Hepatocyte (in vitro differentiated cells): ENCODE measurements around the gene PCDH9. TPM values are rescaled to one million over a fixed set of nuclear protein-coding genes. Genes with fewer than 3 reads are reported as not detected.

Experiments used
- DNase-seq: peaks from one replicate; pipeline ENCODE4 v3.0.0-alpha.2; 2016; ENCODE audit warnings: low spot score
- H2AFZ ChIP-seq: fragments of 200-600 bp; sonication (generic); 2 replicates; pipeline ENCODE4 v1.6.0; 2016; ENCODE audit warnings: antibody characterized with exemption, mild to moderate bottlenecking
- H3K27ac ChIP-seq: fragments of 200-600 bp; sonication (generic); 2 replicates; pipeline ENCODE4 v1.5.1; 2016; ENCODE audit warnings: mild to moderate bottlenecking
- H3K27me3 ChIP-seq: fragments of 200-600 bp; sonication (generic); 2 replicates; pipeline ENCODE4 v1.6.1; 2016
- H3K36me3 ChIP-seq: fragments of 200-600 bp; sonication (generic); replicated peaks from 2 replicates; pipeline ENCODE4 v1.5.1; 2016; ENCODE audit warnings: low read depth; ENCODE audit not compliant: insufficient read depth
- H3K4me1 ChIP-seq: fragments of 200-600 bp; sonication (generic); 2 replicates; pipeline ENCODE4 v1.5.1; 2016; ENCODE audit warnings: mild to moderate bottlenecking, moderate library complexity; ENCODE audit not compliant: insufficient read depth
- H3K4me2 ChIP-seq: fragments of 200-600 bp; sonication (generic); 2 replicates; pipeline ENCODE4 v1.6.0; 2016
- H3K4me3 ChIP-seq: fragments of 200-600 bp; sonication (generic); 2 replicates; pipeline ENCODE4 v1.5.1; 2016; ENCODE audit warnings: mild to moderate bottlenecking
- H3K79me2 ChIP-seq: fragments of 200-600 bp; sonication (generic); 2 replicates; pipeline ENCODE4 v1.6.0; 2017; ENCODE audit warnings: mild to moderate bottlenecking
- H3K9me2 ChIP-seq: fragments of 200-600 bp; sonication (generic); replicated peaks from 2 replicates; pipeline ENCODE4 v1.6.0; 2017; ENCODE audit warnings: mild to moderate bottlenecking; ENCODE audit not compliant: insufficient read depth
- H3K9me3 ChIP-seq: fragments of 200-600 bp; sonication (generic); 2 replicates; pipeline ENCODE4 v1.5.1; 2016; ENCODE audit warnings: low read depth, mild to moderate bottlenecking
- H4K20me1 ChIP-seq: fragments of 200-600 bp; sonication (generic); 2 replicates; pipeline ENCODE4 v1.6.0; 2016; ENCODE audit warnings: mild to moderate bottlenecking; ENCODE audit not compliant: insufficient read depth, poor library complexity, severe bottlenecking
- EZH2 ChIP-seq: fragments of 200-600 bp; sonication (generic); IDR thresholded peaks from 2 replicates; pipeline ENCODE4 v1.6.1; 2016; ENCODE audit warnings: antibody characterized with exemption, mild to moderate bottlenecking, borderline replicate concordance
- EZH2phosphoT487 ChIP-seq: fragments of 200-600 bp; sonication (generic); IDR thresholded peaks from one replicate; pipeline ENCODE4 v1.6.1; 2018; ENCODE audit warnings: antibody characterized with exemption, mild to moderate bottlenecking, low read depth, moderate library complexity; ENCODE audit not compliant: unreplicated experiment, severe bottlenecking
- WGBS: methylation state at CpG from one replicate; pipeline ENCODE4 v1.1.6; 2016; ENCODE audit warnings: low lambda C conversion rate; ENCODE audit errors: missing lambda C conversion rate; 5-methylcytosine and 5-hydroxymethylcytosine counted together
- polyA plus RNA-seq: library from polyadenylated mRNA; unstranded; fragments of >200 nt; fragmentation: Nextera tagmentation; extraction: Ambion mirVana; gene quantifications from 2 replicates; pipeline ENCODE4 v1.2.1, GENCODE V29; 2016
- total RNA-seq: library from RNA; depleted of rRNA; stranded (reverse); fragments of >200 nt; gene quantifications from 2 replicates; pipeline ENCODE4 v1.2.3, GENCODE V29; 2014
- TF ChIP-seq, protein P1 (sequence below): fragments of 200-600 bp; sonication (generic); IDR thresholded peaks from 2 replicates; pipeline ENCODE4 v1.5.1; 2016; ENCODE audit warnings: antibody characterized with exemption, mild to moderate bottlenecking; ENCODE audit not compliant: poor library complexity

Gene PCDH9
- total and polyA plus RNA-seq, 2 experiments from 2014 or later, result 6.9 to 15.0 TPM

DNA sequence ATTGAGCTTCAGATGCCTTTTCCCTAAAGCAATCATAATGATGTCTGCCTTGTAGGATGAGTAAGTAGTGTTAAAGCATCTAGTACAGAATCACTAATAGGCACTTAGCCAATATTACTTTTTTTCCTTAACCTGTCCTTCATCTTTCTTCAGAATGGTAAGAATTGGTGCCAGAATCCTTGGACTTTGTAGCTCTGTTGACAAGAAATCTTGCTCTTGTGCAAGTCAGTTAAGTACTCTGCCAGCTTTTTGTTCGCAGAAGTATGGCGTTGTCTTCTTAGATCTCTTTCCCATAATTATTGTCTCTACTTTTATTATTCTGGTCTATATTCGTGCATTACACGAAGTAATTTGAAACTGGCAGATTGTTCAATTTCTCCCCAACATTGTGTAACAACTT, 554.5 kb downstream of the PCDH9 start:
- 86% methylated on average over 4 of the region's 4 CpGs for WGBS
- Histone ChIP-seq H3K4me1 (no peaks in the 10 kb centered on the region), H3K36me3 (no peaks in the 10 kb centered on the region), H3K4me2 (no peak overlapping the region), H3K27ac (no peak overlapping the region), H3K9me3 (no peaks in the 10 kb centered on the region), H3K4me3 (no peak overlapping the region), H4K20me1 (no peaks in the 10 kb centered on the region), H3K9me2 (no peaks in the 10 kb centered on the region), H2AFZ (no peak overlapping the region), H3K79me2 (no peaks in the 10 kb centered on the region), H3K27me3 (no peaks in the 10 kb centered on the region)
- TF ChIP-seq, protein P1, sequence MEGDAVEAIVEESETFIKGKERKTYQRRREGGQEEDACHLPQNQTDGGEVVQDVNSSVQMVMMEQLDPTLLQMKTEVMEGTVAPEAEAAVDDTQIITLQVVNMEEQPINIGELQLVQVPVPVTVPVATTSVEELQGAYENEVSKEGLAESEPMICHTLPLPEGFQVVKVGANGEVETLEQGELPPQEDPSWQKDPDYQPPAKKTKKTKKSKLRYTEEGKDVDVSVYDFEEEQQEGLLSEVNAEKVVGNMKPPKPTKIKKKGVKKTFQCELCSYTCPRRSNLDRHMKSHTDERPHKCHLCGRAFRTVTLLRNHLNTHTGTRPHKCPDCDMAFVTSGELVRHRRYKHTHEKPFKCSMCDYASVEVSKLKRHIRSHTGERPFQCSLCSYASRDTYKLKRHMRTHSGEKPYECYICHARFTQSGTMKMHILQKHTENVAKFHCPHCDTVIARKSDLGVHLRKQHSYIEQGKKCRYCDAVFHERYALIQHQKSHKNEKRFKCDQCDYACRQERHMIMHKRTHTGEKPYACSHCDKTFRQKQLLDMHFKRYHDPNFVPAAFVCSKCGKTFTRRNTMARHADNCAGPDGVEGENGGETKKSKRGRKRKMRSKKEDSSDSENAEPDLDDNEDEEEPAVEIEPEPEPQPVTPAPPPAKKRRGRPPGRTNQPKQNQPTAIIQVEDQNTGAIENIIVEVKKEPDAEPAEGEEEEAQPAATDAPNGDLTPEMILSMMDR, result no peak
- TF ChIP-seq EZH2phosphoT487, result no peak
- TF ChIP-seq EZH2, result no peak
- DNase-seq, result no peak

DNA sequence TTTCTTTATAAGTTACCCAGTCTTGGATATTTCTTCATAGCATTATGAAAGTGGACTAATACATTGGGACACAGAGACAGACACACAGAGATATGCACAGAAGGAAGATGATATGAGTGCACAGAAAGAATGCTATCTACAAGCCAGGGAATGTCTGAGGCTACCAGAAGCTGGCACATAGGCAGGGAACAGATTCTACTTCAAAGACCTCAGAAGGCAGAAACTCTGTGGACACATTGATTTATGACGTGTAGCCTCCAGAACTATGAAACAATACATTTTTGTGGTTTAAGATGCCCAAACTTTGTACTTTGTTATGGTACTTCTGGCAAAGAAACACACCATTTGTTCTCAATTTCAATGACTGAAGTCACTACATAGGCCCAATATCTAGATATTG, 556.7 kb downstream of the PCDH9 start:
- WGBS, result 65% methylated on average over 1 of the region's 1 CpG
- no peak for DNase-seq
- no peak overlapping the region for H3K4me2 ChIP-seq

DNA sequence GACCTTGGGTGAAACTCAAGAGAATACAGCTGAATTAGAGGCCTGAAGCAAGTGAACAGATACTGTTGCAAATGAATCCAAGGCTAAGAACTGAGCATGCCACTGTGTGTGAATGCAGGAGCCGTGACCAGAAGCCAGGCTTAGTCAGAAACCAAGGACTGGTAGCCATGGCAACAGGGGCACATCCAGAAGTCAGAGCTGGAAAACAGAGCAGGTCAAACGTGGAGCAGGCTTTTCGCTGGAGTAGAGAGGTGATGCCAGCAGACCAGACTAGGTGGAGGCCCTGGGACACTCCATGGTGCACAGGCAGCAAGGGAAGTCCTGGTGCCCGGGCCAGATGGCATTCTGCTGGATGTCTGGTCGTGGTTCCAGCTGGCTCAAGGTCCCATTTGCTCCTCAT, 564.1 kb downstream of the PCDH9 start:
- Histone ChIP-seq H3K9me2 (no peaks in the 10 kb centered on the region), H3K79me2 (no peaks in the 10 kb centered on the region), H3K4me1 (no peaks in the 10 kb centered on the region), H4K20me1 (no peaks in the 10 kb centered on the region), H2AFZ (no peak overlapping the region), H3K9me3 (no peaks in the 10 kb centered on the region), H3K4me2 (no peak overlapping the region), H3K27ac (no peak overlapping the region), H3K4me3 (no peak overlapping the region), H3K27me3 (no peaks in the 10 kb centered on the region), H3K36me3 (no peaks in the 10 kb centered on the region)
- TF ChIP-seq, protein P1, result no peak
- TF ChIP-seq EZH2 (no peak), EZH2phosphoT487 (no peak)
- peak; percentile 67 for DNase-seq
- WGBS, result 49% methylated on average over 5 of the region's 5 CpGs

More for the DNA sequence above, 556.7 kb downstream of the PCDH9 start:
- Histone ChIP-seq H3K4me1 (no peaks in the 10 kb centered on the region), H3K27me3 (no peaks in the 10 kb centered on the region), H3K9me2 (no peaks in the 10 kb centered on the region), H3K36me3 (no peaks in the 10 kb centered on the region), H3K27ac (no peak overlapping the region), H3K9me3 (no peaks in the 10 kb centered on the region), H4K20me1 (no peaks in the 10 kb centered on the region), H3K79me2 (no peaks in the 10 kb centered on the region), H3K4me3 (no peak overlapping the region), H2AFZ (no peak overlapping the region)
- TF ChIP-seq EZH2phosphoT487 (no peak), EZH2 (no peak)
- TF ChIP-seq, protein P1, result no peak

DNA sequence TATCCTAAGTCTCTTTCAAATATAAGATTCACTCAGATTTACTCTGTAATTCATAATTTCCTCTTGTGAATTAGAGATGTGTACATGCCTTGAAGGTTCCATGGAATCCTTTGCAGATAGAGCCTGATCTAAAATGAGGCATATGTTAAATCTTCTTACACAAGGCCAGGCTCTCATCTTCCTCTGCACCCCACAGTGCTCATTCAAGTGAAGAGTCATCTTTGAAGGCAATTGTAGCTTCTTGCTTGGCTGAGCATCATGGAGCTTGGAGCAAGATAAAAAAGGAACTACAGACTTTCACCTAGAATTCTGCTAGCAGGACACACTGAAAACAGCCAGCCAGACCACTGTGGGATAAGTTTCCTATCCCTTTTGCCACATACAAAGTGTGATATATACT, 566.4 kb downstream of the PCDH9 start:
- no peak overlapping the region for H3K27ac ChIP-seq
- TF ChIP-seq EZH2, result no peak
- TF ChIP-seq, protein P1, result no peak
- no peak for TF ChIP-seq EZH2phosphoT487
- no peaks in the 10 kb centered on the region for H3K9me2 ChIP-seq
- no peaks in the 10 kb centered on the region for H3K27me3 ChIP-seq
- DNase-seq, result no peak
- no peak overlapping the region for H3K4me3 ChIP-seq
- H3K9me3 ChIP-seq, result no peaks in the 10 kb centered on the region
- no peaks in the 10 kb centered on the region for H3K4me1 ChIP-seq
- H3K36me3 ChIP-seq, result no peaks in the 10 kb centered on the region
- no peak overlapping the region for H2AFZ ChIP-seq
- H3K4me2 ChIP-seq, result no peak overlapping the region
- no peaks in the 10 kb centered on the region for H4K20me1 ChIP-seq
- no peaks in the 10 kb centered on the region for H3K79me2 ChIP-seq
